HL-60/S4 treated with phorbol 12-myristate 13-acetate at 8.2 ng/mL for 4 days and 3 days (cell line): ENCODE data around the gene NECTIN4.
"Not testable (repeated sequence)": the region's sequence is repeated elsewhere in the genome, so short reads cannot be mapped to it uniquely, and the experiment has no call there.

Source experiments
- in situ Hi-C: fragments of 300-500 bp; cut with MboI; formaldehyde crosslinking; loops from 2 replicates; pipeline ENCODE4 v1.15.0; 2022; ENCODE audit warnings: low sequenced_read_pairs

The NECTIN4 gene

DNA sequence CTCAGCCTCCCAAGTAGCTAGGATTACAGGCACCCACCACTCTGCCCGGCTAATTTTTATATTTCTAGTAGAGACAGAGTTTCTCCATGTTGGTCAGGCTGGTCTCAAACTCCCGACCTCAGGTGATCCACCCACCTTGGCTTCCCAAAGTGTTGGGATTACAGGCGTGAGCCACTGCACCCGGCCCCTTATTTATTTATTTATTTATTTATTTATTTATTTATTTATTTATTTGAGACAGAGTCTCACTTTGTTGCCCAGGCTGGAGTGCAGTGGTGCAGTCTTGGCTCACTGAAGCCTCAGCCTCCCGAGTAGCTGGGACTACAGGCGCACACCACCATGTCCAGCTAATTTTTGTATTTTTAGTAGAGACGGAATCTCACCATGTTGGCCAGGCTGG, 23.7 kb downstream of the NECTIN4 start:
- in situ Hi-C loops, result not testable (repeated sequence)

DNA sequence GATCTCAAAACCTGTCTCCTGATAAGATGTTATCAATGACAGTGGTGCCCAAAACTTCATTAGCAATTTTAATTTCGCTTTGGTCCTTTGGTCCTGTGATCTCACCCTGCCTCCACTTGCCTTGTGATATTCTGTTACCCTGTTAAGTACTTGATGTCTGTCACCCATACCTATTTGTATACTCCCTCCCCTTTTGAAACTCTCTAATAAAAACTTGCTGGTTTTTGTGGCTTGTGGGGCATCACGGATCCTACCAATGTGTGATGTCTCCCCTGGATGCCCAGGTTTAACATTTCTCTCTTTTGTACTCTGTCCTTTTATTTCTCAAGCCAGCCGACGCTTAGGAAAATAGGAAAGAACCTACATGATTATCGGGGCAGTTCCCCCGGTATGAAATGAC, 25.4 kb downstream of the NECTIN4 start:
- in situ Hi-C loops, result not testable (repeated sequence)

DNA sequence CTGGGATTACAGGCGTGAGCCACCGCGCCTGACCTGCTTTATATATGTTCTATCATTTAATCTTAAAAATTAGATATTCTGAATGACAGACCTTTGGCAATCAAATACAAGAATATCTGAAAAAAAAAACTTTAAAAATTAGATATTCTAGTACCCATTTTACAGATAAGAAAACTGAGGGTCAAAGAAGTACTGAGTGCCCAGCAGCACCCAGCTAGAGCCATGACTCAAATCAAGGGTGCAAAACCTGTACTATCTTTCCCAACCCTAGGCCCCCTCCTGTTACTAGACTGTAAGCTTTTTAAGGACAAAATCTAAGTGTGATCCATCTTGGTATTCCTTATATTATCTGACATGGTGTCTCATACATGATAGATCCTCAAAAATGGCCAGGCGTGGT, 27.9 kb downstream of the NECTIN4 start:
- in situ Hi-C loops, result no loop called here

DNA sequence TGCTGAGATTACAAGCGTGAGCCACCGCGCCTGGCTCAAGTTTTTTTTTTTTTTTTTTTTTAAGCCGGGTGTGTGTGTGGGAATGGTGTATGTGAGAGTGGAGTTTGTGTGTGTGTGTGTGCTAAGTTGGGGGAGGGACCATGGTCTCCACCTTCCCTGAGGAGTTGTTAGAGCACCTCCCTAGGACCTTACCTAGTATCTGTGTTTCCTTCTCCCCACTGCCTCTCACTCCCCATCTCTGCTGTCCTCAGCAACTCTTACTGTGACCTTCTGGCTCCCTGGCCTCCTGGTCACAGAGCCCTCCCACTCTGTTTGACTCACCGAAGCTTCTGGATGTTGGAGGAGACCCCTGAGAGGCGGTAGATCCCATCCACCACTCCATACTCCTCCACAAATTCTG, 30.1 kb downstream of the NECTIN4 start:
- in situ Hi-C loops, result no loop called here

DNA sequence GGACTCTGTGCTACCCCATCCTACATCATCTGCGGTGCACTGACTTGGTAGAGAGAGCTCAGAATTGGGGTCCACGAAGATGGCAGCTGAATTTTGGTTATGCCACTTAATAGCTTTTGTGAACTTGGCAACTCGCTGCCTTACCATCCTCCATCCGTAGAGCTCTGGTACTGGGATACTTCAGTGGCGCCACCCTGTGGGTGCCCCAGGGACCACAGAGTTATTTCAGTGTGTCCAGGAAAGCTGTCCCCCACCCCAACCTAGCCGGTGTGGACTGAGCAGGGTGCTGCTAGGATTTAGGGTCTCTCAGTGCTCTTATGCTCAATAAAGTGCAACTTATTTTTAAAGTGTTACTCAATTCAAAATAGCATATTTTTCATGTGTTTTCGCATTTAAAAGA, 34.6 kb downstream of the NECTIN4 start:
- in situ Hi-C loops, result no loop called here

DNA sequence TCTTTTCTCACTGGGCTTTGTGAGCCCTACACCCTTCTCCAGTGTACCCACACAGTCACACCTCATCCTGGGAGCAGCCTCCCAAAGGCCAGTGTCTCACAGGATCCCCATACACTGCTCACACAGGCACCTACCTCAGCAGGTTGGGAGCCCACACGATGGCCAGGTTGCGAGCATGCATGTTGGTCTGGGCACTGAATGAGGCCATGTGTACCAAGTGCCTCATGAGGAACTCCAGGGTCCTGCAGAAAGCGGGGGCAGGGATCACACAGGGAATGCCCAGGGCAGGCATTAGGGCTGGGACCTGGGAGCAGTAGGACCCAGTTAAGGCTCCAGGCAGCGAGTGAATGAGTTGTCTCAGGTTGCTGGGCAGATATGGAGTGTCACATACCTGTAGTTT, 35.1 kb downstream of the NECTIN4 start:
- in situ Hi-C loops, result no loop called here

DNA sequence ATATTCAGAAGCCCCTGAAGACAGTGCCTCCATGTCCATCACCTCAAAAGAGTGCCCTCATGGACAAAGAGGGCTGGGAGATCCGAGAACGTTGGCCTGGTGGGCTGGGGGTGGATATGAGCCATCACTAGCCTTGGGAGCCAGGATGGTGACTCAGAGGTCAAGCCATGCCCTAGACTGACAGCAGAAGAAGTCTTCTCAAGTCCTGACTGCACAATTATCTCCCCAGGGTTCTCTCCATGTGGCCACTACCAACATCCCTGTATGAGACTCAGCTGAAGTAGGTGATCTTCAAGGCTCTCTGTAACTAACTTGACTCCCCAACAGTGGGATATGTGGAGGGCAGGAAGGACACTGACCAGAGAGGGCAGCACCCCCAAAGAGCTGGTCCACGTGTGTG, 36.5 kb downstream of the NECTIN4 start:
- in situ Hi-C loops, result no loop called here

DNA sequence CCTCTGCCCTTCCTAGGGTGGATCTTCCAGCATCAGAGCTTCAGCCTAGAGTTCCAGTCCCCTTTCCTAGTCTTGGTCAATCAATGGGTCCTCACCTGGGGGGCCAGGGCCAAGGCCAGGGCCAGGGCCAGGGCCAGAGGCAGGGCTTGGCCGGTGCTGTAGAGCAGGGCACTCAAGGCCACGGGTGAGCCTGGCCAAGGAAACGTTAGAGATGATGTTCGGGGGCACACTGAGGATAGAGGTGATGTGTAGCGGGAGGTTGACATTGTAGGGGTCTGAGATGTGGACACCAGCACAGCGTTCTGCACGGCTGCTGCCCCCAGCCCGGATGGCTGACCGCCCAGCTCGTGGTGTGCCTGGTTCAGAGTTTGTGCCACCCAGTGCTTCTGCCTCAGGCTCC, 38.1 kb downstream of the NECTIN4 start:
- in situ Hi-C loops, result no loop called here

DNA sequence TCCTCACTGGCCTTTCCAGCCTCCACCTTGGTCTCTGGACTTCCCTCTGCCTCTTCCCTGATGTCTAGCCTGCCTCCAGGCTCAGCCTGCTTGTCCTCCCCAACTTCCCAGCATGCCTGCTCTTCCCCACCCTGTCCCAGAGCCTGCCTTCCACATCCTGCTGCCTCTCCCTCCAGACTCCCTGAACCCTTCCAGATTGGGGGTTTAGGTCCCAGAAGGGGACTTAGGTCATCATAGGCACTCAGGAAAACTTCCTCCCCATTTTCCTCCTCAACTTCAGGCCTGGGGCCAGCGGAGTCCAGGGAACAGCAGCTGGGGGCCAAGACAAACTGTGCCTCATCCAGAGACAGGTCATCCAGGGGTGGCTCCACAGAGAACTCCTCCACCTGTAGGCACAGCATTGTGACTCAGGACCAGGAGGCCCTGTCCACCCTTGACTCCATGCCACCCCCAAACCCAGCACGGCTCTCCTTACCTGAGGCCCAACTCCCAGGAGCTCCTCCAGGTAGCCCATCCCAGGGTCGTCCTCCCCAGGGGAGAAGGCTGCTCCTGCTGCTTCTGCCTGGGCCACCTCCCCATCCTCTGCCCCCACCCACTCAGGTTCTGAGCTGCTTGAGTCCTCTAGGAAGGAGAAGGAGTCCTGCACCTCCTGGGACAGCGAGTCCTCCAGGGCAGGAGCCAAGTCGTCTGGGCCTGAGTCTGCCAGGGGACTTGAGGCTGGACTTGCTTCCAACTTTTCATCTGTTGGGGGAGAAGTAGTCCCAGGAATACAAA, 40.2 kb downstream of the NECTIN4 start:
- in situ Hi-C loops, result no loop called here

DNA sequence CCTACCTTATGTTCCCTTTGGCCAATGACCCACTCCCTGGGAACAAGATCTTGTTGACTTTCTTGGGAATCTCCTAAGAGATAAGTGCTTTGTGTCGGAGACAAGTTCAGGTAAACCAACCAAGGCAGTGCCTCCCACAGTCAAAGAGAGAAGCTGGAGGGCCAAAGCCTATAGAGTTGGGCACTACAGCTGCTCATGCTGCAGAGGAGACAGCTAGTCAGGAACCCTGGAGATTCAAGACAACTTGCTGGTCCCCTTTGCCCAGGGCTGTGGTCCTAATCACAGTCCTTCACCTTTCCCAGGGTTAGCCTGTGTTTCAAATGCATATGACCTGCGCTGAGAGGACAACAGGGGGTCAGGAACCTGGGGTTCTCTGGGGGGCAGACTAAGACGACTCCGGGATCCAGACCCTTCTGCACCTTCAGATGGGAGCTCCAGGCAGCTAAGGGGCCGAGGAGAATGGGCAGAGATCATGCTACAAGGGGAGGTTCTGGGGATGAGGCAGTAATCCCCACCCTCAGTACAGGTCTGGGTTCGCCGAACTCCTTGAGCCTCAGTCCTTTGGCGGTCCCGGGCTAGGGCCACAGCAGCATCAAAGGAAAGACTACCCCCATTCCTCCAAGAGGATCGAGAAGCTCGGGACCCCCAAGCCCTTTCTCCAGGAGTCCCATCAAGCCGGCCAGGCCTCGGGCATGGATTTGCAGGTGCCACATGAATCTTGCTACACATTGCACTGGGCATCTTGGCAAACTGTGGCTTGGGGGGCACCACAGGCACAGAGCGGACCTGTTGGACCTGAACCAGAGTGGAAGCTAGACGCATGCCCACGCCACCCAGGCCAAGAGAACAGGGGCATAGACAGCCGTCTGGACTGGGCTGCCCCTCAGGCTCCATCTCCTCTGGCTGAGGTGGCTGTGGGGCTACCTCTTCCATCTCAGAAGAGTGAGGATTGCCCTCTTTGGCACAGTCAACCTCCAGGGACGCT, 41.6 kb downstream of the NECTIN4 start:
- in situ Hi-C loops, result no loop called here

DNA sequence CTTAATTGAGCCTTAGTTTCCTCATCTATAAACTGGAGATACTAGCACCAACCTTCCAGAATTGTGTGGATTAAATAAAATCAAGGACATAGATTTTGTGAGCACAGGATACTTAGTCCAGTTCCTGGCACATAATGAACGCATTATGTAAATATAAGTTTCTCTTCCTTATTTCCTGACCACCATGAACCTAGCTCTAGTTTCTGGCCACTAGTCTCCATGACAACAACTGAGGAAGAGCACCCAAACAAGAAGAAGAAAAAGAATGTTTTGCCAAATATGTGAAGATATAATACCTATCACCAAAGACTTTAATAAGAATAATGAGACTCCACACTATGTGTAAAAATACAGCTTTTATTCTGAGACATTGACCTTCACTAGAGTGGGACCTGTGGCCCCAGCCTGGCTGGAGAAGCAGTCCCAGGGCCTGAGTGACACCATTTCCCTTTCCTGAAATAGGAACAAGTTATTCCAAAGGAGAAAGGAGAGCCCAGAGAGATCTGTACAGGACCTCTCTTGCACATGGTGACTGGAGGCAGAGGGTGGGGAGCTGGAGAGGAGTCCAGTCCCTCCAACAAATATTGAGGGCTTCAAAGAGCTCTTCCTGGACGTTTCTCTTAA, 42.6 kb downstream of the NECTIN4 start:
- in situ Hi-C loops, result no loop called here

DNA sequence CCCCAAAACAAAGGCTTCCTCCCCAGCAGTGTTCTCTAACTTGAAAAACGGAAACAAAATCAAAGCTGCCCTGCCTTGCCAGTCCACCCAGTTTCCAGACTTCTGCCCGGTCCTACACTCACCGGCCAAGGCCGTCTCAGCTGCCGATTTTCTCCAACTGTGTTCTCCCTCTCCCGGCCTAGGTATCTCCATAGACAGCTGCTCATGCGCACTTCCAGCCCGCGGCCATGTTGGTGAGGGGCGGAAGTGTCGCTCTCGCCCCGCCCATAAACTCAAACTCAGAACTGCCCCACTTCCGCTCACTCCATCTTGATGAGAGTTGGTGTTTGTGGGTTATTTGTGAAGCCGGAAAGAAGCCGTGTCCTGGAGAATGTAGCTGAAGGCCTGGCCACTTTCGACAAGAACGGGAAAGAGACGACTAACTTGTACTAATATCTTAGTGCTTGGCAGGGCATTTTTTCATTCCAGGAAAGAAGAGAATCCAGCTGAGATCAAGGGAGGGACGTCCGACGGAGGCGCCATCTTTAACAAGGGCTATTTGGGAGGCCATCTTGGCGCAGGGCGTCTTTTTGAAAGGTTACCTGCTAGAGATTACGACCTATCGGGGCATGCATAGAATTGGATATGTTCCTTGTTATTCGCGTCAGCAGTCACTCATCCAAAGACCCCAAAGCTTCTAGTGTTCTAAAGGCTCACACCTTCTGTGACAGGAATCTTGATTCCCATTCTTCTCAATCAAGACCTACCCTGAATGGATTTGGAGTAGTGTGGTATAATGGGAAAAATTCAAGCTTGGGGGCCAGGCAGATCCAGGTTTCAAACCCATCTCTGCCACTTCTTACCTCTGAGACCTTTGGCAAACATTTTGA, 43.4 kb downstream of the NECTIN4 start, which contains the start of gene USF1:
Gene USF1, minus strand, starts transcription at position 242 of the 869 bp plus-strand sequence. CDS start 2,702 bp downstream, outside the sequence.
- in situ Hi-C loops, result no loop called here

DNA sequence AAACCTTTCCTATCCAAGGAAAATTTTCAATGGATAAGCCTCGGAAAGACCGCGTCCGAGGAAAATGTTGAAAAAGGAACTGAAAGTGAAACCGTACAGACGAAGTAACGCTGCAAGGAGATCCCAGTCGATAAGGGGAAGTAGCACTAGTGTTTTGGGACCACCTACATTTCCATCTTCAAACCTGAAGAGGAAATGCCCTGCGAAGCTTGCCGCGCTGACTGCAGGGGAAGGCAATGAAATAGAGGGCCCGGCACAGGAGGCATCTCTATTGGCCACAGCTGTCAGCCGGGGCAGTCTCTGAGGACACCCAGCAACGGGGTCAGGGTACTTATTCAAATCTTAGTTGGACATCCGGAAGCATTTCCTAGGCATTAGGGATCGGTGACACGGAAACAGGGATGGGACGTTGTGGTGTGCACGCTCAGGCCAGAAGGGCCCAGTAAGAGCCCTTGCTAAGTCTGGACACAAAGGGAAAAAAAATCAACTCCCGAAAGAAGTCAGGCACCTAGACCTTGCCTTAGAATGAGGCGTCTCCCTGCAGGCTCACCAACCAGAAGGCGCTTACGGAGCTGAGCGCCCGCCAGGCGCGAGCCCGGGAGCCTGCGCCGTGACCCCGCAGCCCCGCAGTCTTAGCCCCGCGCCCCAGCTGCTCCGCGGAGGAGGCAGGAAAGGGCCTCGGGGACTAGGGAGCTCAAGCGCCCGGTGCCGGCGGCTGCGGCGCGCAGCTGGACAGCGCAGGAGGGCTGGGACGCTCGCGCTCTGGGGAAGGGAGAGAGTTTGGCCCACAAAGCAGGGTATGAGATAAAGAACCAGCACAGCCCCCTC, 44.2 kb downstream of the NECTIN4 start:
- in situ Hi-C loops, result no loop called here

DNA sequence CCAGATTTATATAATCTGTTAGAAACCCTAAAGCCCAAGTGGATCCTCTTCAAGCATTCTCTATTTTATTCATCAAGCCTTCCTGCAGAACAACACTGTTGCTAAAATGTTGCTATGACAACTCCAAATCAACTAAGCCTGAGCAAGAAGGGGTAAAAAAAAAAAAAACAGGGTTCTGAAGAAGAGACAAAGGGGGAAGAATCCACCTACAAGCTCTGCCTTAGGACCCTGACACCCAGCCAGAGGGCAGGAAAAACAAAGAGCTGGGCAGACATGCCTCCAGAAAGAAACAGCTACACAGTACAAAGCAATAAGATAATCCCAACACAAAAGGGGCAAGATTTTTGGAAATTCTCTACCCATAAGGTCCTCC, 44.8 kb downstream of the NECTIN4 start:
- in situ Hi-C loops, result no loop called here

DNA sequence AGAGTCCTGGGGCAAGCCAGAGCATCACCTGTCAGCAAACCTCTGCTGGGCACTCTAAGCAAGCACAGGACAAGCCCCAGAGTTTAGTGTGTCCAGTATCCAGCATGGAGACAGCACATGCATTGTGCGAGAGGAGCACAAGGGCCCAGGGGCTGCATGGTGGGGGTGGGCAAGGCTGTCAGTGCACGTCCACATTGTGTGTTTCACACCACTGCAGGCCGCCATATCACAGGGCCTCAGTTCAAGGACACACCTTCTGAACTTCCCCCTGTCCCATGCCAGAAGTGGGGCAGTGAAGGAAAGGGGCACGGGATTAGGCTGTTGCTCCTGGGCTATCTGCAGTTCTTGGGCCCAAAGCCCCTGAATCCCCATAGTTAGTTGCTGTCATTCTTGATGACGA, 49.8 kb downstream of the NECTIN4 start:
- in situ Hi-C loops, result no loop called here

DNA sequence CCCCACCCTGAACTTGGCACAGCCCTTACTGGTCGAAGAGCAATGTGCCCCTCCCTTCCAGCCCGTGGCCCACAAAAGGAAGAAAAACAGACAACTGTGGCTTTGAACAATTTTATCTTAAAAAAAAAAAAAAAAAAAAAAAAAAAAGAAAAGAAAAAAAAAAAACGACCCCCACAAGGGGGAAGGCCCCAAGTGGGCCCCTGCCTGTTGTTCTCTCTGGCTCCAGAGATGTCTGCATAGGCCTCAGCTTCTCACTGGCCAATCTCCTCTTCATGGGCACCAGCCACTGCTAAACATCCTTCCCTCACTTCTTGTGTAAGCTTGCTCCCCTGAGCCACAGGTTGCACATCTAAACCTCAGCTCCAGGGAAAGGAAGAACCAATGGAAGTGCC, 50.2 kb downstream of the NECTIN4 start:
- in situ Hi-C loops, result no loop called here

DNA sequence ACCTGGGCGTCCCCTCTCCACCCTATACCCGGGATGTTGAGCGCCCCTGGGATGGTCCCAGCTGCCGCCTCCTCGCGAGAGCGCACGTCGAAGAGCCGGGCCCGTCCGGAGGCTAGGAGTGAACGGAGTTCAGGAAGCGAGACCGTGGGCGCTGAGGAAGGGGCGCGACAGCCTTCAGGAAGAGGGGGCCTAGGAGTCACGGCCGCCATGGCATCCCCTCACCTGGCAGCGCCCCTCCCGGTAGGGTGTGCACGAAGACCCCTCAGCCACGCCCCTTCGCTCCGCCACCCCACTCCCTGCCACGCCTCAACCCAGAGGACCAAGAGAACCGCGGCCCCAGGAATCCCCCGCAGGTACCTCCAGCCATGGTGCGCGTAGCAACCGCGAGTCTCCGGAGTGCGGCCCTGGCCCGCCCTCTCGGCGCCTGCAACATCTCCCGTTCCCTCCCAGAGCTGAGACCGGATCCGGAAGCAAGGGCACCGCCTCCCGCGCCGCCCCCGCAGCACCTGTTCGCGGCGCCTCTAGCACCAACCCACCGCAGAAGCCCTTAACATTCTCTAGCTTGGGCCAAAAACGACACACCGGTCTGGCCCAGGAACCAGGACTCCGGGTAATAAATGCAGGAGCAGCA, 50.7 kb downstream of the NECTIN4 start, which contains the start of gene TSTD1:
Gene TSTD1, minus strand, starts transcription at position 442 of the 631 bp plus-strand sequence. Its CDS starts 75 bp downstream, at position 367.
- in situ Hi-C loops, result no loop called here

DNA sequence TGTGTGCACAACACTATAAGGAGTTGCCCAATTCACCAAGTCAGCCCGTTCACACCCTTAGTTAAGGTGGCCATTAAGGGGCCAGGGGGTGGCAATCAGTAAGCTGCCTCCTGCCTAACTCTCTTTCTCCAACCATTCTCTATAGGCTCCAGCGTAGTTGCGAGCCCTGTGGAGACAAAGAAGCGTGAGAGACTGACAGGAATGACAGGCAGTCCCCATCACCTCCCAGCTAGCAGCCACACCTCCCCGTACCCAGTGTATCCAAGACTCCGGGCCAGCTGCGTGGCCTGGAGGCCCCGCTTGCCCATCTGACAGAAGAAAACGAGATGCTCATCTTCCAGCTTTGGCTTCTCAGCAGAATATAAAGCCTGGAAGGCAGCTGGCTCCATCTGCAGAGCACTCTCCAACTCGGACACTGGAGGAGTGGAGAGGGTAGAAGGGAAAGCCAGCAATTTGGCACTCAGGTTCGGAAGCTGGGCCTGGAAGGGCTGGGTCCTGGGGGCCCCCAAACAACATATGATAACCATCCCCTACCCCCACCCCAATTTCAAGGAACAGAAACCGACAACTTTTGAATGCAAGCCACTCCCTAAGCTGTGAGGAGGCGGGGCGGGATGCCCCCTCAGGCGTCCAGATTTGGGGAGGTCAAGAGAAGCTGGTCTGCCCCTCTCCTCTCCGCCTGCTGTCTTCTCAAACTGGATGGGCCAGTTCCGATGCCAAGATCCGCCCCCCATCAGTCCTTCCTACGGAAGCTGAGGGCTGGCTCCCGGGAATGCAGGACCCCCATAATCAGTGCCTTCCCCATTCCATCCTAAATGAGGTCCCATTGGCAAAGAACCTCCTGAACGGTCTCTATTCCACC, 51.5 kb downstream of the NECTIN4 start:
- in situ Hi-C loops, result no loop called here
